Spleen (tissue), 11 donors: ENCODE data around the gene ADD3. TPM values are rescaled to one million over a fixed set of nuclear protein-coding genes. Genes with fewer than 3 reads are reported as not detected.

Experiments used
- DNase-seq: peaks from one replicate; pipeline ENCODE4 v3.0.0-alpha.2; 2020
- H3K27ac ChIP-seq, 8 donors: fragments of 200-600 bp; sonication (generic) in 7 of 8; 1 replicate in 4 of 8; 2 replicates in 4 of 8; pipeline versions ENCODE4 v1.5.0 to v1.8.0; 2016 to 2021; ENCODE audit warnings: inconsistent platforms in 4 of 8, mild to moderate bottlenecking in 4 of 8, moderate library complexity in 1 of 8
- H3K27me3 ChIP-seq, 7 donors: fragments of 200-600 bp; sonication (generic) in 6 of 7; replicated peaks in 1 of 7; 1 replicate in 4 of 7; 2 replicates in 3 of 7; pipeline versions ENCODE4 v1.5.0 to v1.8.0; 2016 to 2021; ENCODE audit warnings: inconsistent platforms in 3 of 7, mild to moderate bottlenecking in 1 of 7
- H3K36me3 ChIP-seq, 6 donors: fragments of 200-600 bp; sonication (generic) in 5 of 6; 1 replicate in 4 of 6; 2 replicates in 2 of 6; pipeline versions ENCODE4 v1.5.0 to v1.8.0; 2016 to 2021; ENCODE audit warnings: inconsistent platforms in 2 of 6
- H3K4me1 ChIP-seq, 6 donors: fragments of 200-600 bp; sonication (generic) in 5 of 6; 1 replicate in 3 of 6; 2 replicates in 3 of 6; pipeline versions ENCODE4 v1.5.0 to v1.8.0; 2016 to 2021; ENCODE audit warnings: inconsistent platforms in 3 of 6
- H3K4me3 ChIP-seq, 8 donors: fragments of 200-600 bp; sonication (generic) in 7 of 8; 1 replicate in 4 of 8; 2 replicates in 4 of 8; pipeline versions ENCODE4 v1.5.0 to v1.8.0; 2016 to 2021; ENCODE audit warnings: inconsistent platforms in 4 of 8, mild to moderate bottlenecking in 4 of 8, moderate library complexity in 2 of 8
- H3K9me3 ChIP-seq, 8 donors: fragments of 200-600 bp; sonication (generic) in 7 of 8; 1 replicate in 4 of 8; 2 replicates in 4 of 8; pipeline versions ENCODE4 v1.5.0 to v1.8.0; 2016 to 2021; ENCODE audit warnings: inconsistent platforms in 4 of 8
- CTCF ChIP-seq, 11 experiments: fragments of 200-600 bp in 7 of 11; fragments of 450-650 bp in 4 of 11; sonication (generic) in 4 of 11; IDR thresholded peaks in 8 of 11; conservative IDR thresholded peaks in 3 of 11; 1 replicate in 7 of 11; 2 replicates in 4 of 11; pipeline versions ENCODE4 v1.4.0 to v1.8.0; 2016 to 2021; ENCODE audit warnings: antibody characterized with exemption in 11 of 11, inconsistent platforms in 4 of 11, mild to moderate bottlenecking in 1 of 11
- POLR2A ChIP-seq, 3 donors: fragments of 450-650 bp; IDR thresholded peaks; one replicate each; pipeline ENCODE4 v1.5.1; 2017; ENCODE audit warnings: antibody characterized with exemption in 3 of 3, mild to moderate bottlenecking in 1 of 3
- POLR2AphosphoS5 ChIP-seq, 3 donors: sonication (generic); formaldehyde crosslinking; IDR thresholded peaks; one replicate each; pipeline ENCODE4 v1.5.1; 2017; ENCODE audit warnings: antibody characterized with exemption in 3 of 3
- WGBS, 5 donors: extraction: QIAGEN DNeasy Blood & Tissue Kit in 3 of 5; methylation state at CpG; one replicate each; pipeline versions ENCODE4 v1.1.5 to v1.1.7; 2013 to 2018; 5-methylcytosine and 5-hydroxymethylcytosine counted together
- intact Hi-C: fragments of 100-400 bp; cut with DNase I; formaldehyde crosslinking; loops from one replicate; pipeline ENCODE4 v1.15.0; 2023; ENCODE audit warnings: low total_unique reads
- polyA plus RNA-seq, 3 donors: library from polyadenylated mRNA; stranded (reverse); fragments of 200-250 nt; gene quantifications; one replicate each; pipeline ENCODE4 v1.2.1, GENCODE V29; 2013
- total RNA-seq, 7 donors: library from RNA; depleted of rRNA in 3 of 7; stranded (reverse); fragments of >200 nt in 3 of 7; fragmentation: NEBNext Ultra II Directional in 4 of 7; extraction: Animal tissue kit (Norgen Biotek cat#: 25700) in 4 of 7; gene quantifications; one replicate each; pipeline versions ENCODE4 v1.1.0 to v1.2.1, GENCODE V29; 2016 to 2021
- donor health status: healthy with polysubstance abuse.
- donor health status: DM: no; HTN: no; CAD: no; lungs with moderate emphysema.
- donor health status: DM: no; HTN: no; CAD: no.
- donor health status: Bipolar disorder and iron deficiency.
- donor health status: healthy.
- donor health status: DM: no; HTN: no; CAD: no.
- donor health status: DM: yes; HTN: yes; CAD: no.

ADD3 gene
- total and polyA plus RNA-seq, 10 donors, result 35.0 to 155 (median 94.9) TPM

GRCh38 chr10:110032801-110033700 is 25.3 kb downstream of the ADD3 start:
- intact Hi-C loops, result no loop called here
- 76 to 87% (median 83%) methylated on average over 4 of the region's 4 CpGs for WGBS, 5 donors
- TF ChIP-seq POLR2A (IDR thresholded peaks at IDR 0.05), result no peak
- no peak for TF ChIP-seq POLR2AphosphoS5 (IDR thresholded peaks at IDR 0.05)
- no peak for TF ChIP-seq CTCF (IDR thresholded peaks at IDR 0.05 in 8 of 11, conservative IDR thresholded peaks at IDR 0.05 in 3 of 11)
- Histone ChIP-seq H3K27ac (no peak overlapping the region), H3K4me3 (no peak overlapping the region), H3K27me3 (no peaks in the 10 kb centered on the region), H3K4me1 (peaks cover 0 to 84% (median 38%) of the 10 kb centered on the region in 6 donors), H3K9me3 (no peaks in the 10 kb centered on the region), H3K36me3 (no peaks in the 10 kb centered on the region)
- DNase-seq, result no peak

GRCh38 chr10:110033701-110034235 is 26.0 kb downstream of the ADD3 start:
- Histone ChIP-seq H3K4me3 (no peak overlapping the region), H3K27me3 (no peaks in the 10 kb centered on the region), H3K36me3 (no peaks in the 10 kb centered on the region), H3K27ac (no peak overlapping the region), H3K4me1 (peaks cover 0 to 91% (median 39%) of the 10 kb centered on the region in 6 donors), H3K9me3 (no peaks in the 10 kb centered on the region)
- no peak for DNase-seq
- intact Hi-C loops, result no loop called here
- 43 to 68% (median 48%) methylated on average over 2 of the region's 2 CpGs for WGBS, 5 donors
- no peak for TF ChIP-seq POLR2A (IDR thresholded peaks at IDR 0.05)

- H3K9me3 ChIP-seq, result no peaks in the 10 kb centered on the region
- TF ChIP-seq CTCF (IDR thresholded peaks at IDR 0.05 in 8 of 11, conservative IDR thresholded peaks at IDR 0.05 in 3 of 11) (no peak), POLR2AphosphoS5 (IDR thresholded peaks at IDR 0.05) (no peak), POLR2A (IDR thresholded peaks at IDR 0.05) (no peak)
- intact Hi-C loops, result no loop called here
- peaks cover 0 to 93% (median 40%) of the 10 kb centered on the region in 6 donors for H3K4me1 ChIP-seq
- H3K27me3 ChIP-seq, result no peaks in the 10 kb centered on the region
- no peak overlapping the region for H3K4me3 ChIP-seq
- WGBS, 5 donors, result 62 to 67% (median 64%) methylated on average over 2 of the region's 2 CpGs
- H3K27ac ChIP-seq, result no peak overlapping the region
- no peaks in the 10 kb centered on the region for H3K36me3 ChIP-seq
- DNase-seq, result no peak
Measured at GRCh38 chr10:110034596-110034995, 26.8 kb downstream of the ADD3 start.

GRCh38 chr10:110035070-110035921 is 27.5 kb downstream of the ADD3 start:
- Histone ChIP-seq H3K4me1 (peaks cover 0 to 98% (median 40%) of the 10 kb centered on the region in 6 donors), H3K36me3 (no peaks in the 10 kb centered on the region), H3K4me3 (no peak overlapping the region), H3K27ac (no peak overlapping the region), H3K27me3 (no peaks in the 10 kb centered on the region), H3K9me3 (no peaks in the 10 kb centered on the region)
- TF ChIP-seq POLR2AphosphoS5 (IDR thresholded peaks at IDR 0.05), result no peak
- TF ChIP-seq POLR2A (IDR thresholded peaks at IDR 0.05), result no peak
- TF ChIP-seq CTCF (IDR thresholded peaks at IDR 0.05 in 8 of 11, conservative IDR thresholded peaks at IDR 0.05 in 3 of 11), result no peak
- 82 to 87% (median 83%) methylated on average over 9 of the region's 9 CpGs for WGBS, 5 donors
- intact Hi-C loops, result no loop called here
- no peak for DNase-seq
